AG08395 (cell line): ENCODE results near the gene IDH3G.
"Not testable (repeated sequence)": the region's sequence is repeated elsewhere in the genome, so short reads cannot be mapped to it uniquely, and the experiment has no call there.

Source experiments
- DNase-seq: peaks from one replicate; pipeline ENCODE4 v3.0.0; 2012; ENCODE audit warnings: mixed read lengths, low spot score

IDH3G gene

DNA sequence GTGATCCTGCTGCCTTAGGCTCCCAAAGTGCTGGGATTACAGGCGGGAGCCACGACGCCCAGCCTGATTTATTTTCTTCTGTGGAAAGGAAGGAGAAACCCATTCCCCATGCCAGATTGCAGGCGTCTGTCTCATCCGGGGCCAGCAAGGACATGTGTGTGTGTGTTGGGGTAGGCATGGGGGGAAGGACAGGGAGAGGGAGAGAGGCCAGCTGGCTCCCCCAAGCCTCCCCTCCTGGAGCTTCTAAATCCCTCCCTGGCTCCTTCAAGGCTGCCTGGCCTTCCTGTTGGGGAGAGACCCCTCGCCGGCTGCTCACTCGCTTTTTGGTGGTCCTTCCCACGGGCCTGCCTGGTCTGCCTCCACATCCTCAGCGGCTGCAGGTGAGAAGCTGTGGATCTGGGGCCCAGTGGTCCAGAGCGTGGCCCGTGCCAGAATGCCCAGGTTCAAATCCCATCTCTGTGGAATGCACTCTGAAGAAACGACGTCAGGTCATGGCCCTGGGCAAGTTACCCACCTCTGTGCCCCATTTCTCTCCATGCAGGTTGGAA is 31.5 kb downstream of the IDH3G start:
- no peak for DNase-seq

DNA sequence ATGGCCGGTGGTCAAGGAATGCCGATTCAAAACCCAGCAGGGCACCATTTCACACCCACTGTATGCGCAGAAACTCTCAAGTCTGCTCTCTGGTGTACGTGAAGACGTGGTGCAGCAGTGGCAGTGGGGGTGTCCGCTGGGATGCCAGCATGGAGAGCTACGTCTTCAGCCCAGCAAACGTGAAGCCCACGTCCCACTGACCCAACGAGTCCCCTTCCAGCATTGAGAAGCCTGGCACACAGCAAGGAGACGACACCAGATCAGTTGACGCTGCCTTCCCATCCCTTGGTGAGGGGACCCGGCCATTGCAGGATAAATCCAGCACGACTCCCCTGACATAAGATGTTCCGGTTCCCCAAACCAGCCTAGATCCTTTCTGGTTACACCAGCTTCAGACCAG is 32.3 kb downstream of the IDH3G start:
- DNase-seq, result no peak

DNA sequence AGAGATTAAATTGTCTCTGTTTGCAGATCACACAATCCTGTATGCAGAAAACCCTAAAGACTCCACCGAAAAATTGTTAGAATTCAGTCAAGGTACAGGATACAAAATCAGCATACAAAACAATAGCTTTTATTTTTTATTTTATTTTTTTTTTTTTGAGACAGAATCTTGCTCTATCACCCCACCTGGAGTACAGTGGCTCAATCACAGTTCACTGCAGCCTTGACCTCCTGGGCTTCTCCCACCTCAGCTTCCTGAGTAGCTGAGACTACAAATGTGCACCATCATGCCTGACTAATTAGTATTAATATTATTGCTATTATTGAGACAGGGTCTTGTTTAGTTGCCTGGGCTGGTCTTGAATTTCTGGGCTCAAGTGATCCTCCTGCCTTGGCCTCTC is 39.0 kb downstream of the IDH3G start:
- no peak for DNase-seq

DNA sequence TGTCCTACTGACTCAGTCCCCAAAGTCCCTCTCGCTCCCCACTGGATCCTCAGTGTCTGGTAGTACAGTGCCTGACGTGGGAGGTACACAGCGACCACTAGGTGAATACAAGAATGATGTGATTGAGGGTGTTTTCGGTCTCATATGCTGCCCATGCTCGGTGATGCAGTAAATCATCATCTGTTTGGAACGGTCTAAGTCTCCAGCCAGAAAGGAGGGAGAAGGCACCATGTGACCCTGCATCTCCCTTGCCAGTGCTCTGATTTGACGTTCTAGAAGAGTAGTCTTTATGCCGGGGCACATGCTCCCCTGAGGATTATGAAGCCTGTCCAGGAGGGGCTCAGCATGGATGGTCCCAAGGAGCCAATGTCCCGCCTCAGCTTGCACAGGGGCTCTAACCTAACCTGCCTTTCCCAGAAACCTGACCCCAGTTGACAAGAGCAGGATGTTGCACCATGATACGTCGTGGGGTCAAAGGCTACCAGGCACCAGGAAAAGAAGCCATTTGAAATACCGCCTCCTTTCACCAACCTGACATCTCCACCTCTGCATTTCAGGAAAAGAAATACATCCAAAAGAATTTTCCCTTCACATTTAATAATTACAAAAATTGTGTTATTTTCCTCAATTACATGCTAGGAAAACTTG is 43.9 kb downstream of the IDH3G start:
- no peak for DNase-seq

DNA sequence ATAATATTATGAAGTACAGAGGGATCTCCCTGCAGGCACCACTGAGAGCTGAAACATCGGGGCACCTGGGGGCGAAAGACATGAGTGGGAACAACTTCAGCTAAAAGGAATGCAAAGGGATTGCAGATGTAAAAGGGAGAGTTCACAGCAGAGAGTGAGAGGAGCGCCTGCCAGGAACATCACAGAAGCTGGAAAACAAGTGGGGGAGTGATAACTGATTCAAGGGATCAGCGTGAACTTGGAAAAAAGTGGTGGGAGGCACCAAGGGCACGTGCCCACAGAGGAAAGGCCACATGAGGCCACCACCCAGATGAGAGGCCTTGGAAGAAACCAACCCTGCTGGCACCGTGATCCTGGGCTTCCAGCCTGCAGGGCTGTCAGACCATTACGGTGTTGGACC is 45.2 kb downstream of the IDH3G start:
- not testable (repeated sequence) for DNase-seq

DNA sequence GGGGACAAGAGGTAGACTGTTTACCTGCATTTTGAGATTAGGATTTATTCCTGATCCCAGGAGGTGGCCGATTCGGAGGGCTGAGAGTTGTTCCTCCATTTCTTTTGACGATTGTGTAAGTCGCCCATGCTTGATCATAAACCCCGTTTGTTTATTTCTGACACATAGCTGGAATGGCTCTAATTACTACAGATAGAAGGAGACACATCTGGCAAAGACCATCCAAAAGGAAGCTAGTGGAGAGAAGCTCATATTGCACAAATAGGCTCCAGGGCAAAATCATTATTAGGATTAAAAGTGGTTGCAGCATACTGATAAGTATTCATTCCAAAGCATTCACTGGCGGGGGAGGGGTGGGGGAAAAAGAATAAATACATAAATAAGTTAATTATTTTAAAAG is 47.2 kb downstream of the IDH3G start:
- not testable (repeated sequence) for DNase-seq

DNA sequence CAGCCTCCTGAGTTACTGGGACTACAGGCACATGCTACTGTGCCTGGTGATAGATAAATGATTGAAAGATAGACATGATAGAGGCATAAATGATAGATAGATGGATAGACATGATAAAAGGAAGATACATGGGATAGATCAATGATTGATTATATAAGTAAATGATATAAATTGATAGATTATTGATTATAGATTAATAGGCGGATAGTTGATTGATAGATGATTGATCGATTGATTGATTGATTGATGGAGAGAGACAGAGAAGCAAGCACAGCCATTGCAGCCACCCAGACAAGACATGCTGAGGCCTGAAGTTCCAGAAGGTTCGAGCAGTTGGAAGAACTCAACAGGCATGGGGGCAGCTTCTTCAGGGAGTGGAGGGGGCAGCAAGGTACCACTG is 47.8 kb downstream of the IDH3G start:
- no peak for DNase-seq

DNA sequence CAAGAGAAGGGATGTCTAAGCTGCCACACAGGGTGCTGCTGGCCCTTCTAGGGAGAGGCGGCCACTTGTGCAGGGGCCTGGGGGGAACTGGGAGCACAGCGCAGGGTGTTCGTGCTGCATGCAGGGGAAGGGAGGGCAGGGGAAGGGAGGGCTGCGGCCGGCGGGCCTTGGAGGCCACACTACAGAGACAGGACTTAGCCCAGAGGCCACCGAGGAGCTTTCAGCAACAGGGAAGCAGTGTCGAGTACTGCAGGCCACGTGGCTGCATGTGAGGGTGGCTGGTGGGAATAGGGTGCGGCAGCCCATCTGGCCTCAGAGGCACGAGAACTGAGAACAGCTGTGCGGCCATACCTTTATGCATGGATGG is 49.1 kb downstream of the IDH3G start:
- DNase-seq, result not testable (repeated sequence)

DNA sequence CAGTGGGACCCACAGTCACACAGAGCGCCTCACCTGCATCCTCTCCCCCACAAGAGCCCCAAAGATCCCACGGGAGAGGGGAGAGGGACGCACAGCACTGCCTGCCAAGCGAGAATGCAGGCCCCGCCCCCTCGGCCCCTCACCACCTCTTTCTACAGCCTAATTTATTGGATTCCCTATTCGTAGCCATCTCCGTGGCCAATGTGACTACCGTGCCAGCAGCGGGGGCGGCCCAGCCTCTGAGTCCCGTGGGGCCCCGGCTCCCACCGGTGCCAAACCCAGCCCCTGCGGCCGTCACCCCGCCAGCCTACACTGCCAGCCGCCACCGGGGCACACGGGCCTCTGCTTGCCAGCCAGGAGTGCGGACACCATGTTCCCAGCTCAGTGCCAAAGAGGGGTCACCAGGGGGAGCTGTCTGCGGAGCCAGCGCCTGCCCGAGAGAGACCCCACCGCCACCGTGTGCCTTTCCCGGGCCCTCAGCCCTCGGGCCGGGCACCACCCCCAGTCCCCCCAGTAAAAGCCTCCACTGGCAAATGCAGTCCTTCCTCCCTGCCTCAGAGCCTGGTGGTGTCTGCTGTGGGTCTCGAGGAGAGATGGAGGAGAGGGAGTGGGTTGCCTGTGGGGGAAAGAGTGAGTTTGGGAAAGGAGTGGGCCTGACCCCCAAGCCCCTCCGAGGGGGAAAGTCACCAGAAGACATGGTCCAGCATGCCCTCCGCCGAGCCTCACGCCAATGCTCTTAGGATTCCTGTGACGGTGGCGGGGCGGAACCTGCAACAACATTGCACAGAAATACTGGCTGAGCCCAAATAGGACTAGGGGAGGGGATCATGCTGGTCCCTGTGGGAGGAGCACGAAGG is 49.7 kb downstream of the IDH3G start:
- DNase-seq, result no peak

DNA sequence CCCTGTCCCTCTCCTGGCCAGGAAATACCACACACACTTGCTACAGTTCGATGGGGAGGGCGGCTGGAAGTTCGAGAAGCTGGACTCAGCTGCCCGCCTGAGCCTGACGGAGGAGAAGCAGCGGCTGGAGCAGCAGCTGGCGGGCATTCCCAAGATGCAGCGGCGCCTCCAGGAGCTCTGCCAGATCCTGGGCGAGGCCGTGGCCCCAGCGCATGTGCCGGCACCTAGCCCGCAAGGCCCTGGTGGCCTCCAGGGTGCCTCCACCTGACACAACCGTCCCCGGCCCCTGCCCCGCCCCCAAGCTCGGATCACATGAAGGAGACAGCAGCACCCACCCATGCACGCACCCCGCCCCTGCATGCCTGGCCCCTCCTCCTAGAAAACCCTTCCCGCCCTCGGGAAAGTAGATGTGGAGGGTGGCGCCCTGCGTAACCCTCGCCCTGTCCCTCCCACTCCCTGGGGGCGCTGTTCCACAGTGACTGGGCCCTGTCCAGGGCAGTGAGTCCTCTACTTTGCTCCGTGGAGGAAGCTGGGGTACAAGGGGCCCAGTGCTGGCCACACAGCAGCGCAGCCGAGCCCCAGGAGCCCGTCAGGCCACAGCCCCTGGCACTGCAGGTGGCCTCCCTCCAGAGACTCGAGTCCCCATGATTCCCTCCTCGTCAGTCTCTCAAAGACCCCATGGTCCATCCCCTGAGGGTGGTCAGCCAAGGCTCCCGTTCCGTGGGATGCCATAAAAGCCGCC is 50.5 kb downstream of the IDH3G start:
- DNase-seq, result not testable (repeated sequence)

DNA sequence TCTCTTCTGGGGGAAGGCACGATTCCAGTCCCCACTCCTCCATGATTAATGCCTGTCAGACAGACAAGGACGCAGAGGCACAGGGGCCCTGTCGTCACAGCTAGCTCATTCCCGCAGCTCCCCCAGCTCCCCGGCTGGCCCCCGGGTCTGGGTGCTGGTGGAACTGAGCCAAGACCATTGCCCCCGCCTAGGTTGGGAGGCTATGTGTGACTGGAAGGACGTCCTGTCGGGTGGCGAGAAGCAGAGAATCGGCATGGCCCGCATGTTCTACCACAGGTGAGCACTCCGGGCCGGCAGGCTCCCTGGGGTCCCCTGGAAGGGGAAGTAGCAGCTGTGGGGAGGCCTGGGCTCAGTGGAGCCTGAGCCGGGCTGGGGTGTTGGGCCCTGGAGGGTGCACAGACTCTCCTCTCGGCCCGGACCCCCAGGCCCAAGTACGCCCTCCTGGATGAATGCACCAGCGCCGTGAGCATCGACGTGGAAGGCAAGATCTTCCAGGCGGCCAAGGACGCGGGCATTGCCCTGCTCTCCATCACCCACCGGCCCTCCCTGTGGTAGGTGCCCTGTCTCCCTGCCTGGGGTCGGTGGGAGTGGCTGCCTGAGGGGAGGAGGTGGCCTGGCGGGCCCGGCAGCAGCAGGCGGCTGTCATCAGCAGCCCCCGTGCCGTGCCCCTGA is 51.2 kb downstream of the IDH3G start:
- DNase-seq, result not testable (repeated sequence)

DNA sequence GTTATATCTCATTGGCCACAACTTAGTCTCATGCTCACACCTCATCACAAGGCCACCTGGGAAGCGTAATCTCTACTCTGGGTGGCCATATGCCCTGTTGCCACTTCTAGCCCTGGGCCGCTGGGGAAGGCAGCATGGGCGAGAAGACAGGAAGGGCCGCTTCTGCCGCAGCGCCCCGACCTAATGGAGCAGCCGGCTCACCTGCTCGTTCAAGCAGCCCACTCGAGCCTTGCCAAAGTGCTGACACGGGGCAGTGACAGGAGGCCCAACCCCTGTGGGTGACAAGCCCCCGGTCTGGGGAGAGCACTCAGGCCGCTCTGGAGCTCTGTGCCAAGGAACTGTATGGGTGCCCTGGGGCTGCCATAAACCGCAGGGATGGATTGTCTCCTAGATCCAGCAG is 52.1 kb downstream of the IDH3G start:
- DNase-seq, result not testable (repeated sequence)

DNA sequence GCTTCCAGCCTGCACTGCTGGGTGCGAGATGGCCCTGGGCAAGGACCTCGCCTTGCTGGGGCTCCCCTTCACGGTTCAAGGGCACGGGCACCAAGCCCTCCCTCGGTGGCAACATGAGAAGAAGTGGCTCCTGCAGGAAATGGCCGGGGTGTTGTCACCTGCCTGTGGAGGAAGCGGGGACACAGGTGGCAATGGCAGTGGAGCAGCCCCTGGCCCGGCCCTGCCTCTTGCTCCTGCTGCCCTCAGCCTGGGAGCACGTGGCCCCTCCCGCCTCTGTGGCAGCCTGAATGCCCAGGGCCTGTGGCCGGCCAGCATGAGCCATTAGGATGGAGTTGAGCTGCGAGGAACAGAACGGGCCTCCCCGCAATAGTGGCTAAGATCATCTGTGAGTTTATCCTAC is 52.7 kb downstream of the IDH3G start:
- DNase-seq, result no peak

DNA sequence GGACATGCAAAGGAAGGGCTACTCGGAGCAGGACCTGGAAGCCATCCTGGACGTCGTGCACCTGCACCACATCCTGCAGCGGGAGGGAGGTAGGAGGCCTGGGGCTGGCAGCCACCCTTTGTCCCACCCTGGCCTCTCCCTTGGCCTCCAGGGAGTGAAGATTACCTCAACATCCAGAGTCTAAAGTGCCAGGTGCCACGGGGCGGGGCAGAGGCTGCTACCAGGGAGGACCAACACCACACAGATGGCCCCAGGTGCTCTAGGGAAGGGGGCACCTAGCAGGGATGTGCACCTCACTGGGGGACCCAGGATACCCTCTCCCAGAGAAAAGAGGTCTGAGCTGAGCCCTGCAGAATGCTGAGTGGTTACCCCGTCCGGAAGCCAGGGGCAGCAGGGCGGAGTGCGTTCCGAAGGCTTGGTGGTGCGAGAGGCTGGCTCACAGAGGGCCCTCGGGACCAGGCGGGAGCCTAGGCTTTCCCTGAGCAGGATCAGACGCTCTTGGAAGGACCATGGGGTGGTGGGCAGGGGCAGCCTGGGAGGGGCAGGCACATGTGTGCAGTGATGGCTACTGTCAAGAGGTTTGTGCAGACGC is 53.4 kb downstream of the IDH3G start:
- DNase-seq, result no peak

DNA sequence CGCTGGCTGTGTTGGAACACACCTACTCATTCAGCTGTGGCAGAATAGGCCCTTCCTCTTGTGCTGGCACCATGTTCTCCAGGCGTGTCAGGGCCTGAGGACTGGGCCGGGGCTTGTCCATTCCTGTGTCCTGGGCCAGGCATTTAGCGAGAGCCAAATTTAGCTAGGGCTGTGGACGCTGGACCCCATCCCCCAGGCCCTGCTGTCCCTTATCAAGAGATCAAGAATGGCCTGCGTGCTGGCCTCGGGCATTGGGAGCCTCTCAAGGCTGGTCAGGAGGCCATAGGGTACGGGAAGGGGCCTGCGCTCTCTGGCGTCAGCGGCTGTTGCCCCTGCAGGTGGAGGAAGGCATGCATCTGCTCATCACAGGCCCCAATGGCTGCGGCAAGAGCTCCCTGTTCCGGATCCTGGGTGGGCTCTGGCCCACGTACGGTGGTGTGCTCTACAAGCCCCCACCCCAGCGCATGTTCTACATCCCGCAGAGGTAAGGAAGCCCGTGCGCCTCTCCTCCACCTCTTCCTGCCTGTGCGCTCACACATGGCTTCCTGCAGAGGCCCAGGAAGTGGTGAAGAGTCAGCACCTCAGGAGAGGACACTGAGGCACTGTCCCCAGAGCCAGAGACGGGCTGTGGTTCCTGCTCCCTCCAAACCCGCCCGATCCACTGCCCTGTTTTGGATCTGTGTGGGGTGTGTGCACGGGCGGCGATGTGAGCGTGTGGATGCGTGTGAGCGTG is 54.3 kb downstream of the IDH3G start:
- DNase-seq, result no peak

DNA sequence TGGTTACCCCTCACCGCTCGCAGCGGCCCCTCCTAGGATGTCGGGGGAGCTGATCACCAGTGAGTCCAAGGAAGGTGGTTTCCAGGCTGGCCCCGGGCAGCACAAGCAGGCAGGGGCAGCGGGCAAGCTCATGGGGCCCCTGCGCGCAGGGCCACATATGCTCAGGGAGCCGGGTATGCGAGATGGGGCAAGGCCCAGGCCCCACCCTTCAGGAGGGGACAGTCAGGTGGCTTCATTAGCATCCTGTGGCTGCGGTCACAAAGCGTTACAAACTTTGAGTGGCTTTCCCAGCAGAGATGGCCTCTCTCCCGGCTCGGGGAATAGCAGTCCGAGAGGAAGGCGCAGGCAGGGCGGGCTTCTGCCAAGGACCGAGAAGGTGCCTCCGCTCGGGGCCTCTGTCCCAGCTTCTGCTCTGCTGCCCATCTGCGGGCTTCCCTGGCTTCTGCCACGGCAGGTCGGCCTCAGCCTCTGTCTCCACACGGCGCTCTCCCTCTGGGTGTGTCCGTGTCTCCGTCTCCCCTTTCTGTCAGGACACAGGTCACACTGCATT is 56.0 kb downstream of the IDH3G start:
- no peak for DNase-seq

DNA sequence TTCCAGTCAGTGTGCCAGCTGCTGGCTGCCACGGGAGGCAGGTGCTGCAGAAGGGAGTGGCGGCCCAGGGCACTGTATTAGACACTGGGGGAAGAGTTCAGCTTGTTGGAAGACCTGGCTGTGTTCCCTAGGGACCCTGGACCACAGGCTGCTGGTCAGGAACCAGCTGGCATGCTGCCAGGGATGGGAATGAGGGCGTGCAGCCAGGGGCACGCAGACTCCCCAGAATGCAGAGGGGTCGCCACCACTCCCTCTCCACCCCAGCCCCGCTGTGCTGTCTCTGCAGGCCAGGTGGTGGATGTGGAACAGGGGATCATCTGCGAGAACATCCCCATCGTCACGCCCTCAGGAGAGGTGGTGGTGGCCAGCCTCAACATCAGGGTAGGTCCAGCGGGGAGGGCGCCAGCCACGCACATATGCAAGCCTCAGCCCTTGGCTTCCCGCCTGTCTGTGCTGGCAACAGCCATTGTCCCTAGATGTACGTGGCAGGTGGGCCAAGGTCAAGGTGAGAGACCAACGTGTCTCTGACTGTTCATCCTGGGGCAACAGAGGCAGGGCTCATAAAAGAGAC is 57.2 kb downstream of the IDH3G start:
- no peak for DNase-seq

DNA sequence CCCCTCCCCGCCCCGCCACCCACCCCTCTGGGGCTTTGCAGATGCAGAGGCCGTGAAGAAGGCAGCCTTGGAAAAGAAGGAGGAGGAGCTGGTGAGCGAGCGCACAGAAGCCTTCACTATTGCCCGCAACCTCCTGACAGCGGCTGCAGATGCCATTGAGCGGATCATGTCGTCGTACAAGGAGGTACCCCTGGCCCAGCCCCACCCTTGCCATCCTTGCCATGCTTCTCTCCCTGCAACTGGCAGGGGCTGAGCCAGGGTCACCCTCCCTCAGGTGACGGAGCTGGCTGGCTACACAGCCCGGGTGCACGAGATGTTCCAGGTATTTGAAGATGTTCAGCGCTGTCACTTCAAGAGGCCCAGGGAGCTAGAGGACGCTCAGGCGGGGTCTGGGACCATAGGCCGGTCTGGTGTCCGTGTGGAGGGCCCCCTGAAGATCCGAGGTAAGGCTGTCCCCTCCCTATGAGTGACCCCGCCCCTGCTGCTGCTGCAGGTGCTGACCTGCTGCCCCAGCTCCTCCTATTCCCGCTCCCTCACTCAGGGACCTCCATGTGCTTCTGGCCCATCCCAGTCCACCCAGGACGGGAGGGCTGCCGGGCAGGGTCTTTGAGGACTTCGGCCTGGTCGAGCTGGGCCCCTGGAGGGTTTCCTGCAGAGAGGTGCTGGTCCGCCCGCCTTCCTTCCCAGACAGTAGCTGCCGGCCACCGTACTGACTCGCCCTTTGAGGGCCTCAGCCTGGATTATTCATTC is 57.9 kb downstream of the IDH3G start:
- no peak for DNase-seq
